Fibroblast of villous mesenchyme (primary cell): ENCODE results near the gene MTG2. TPM values are rescaled to one million over a fixed set of nuclear protein-coding genes. Genes with fewer than 3 reads are reported as not detected.

ENCODE experiments used
- DNase-seq: peaks from one replicate; pipeline ENCODE4 v3.0.0-alpha.2; 2010; ENCODE audit warnings: low read depth
- H3K4me3 ChIP-seq: 2 replicates; pipeline ENCODE4 v1.5.1; 2011; ENCODE audit warnings: low read depth, mild to moderate bottlenecking, low read length
- total RNA-seq: library from RNA; depleted of rRNA; stranded (reverse); fragments of >200 nt; gene quantifications from 2 replicates; pipeline ENCODE4 v1.2.3, GENCODE V29; 2012
- TF ChIP-seq, protein P1 (sequence below): IDR thresholded peaks from 2 replicates; pipeline ENCODE4 v1.5.1; 2012; ENCODE audit warnings: low read depth, mild to moderate bottlenecking, low read length; ENCODE audit not compliant: insufficient read depth

The MTG2 gene
- total RNA-seq, 1 donor = 19.9 TPM

DNA sequence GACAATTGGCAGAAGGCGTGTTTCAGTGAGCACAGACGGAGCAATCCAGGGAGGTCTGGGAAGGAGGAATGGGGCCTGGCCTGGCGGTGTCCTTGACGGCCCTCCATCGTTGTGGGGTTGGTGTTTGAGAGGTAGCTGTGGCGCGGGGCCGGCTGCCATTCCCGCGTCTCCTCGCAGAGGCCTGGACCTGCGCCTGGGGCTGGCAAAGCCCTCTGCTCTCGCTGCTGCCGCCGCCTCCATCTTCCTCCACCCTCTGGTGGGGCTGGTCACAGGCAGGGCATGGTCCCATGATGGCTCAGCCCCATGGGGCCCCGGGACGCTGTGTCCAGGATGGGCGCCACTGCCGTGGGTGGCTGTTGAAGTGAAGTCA, 63.1 kb downstream of the MTG2 start:
- TF ChIP-seq, protein P1, sequence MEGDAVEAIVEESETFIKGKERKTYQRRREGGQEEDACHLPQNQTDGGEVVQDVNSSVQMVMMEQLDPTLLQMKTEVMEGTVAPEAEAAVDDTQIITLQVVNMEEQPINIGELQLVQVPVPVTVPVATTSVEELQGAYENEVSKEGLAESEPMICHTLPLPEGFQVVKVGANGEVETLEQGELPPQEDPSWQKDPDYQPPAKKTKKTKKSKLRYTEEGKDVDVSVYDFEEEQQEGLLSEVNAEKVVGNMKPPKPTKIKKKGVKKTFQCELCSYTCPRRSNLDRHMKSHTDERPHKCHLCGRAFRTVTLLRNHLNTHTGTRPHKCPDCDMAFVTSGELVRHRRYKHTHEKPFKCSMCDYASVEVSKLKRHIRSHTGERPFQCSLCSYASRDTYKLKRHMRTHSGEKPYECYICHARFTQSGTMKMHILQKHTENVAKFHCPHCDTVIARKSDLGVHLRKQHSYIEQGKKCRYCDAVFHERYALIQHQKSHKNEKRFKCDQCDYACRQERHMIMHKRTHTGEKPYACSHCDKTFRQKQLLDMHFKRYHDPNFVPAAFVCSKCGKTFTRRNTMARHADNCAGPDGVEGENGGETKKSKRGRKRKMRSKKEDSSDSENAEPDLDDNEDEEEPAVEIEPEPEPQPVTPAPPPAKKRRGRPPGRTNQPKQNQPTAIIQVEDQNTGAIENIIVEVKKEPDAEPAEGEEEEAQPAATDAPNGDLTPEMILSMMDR = no peak
- no peak overlapping the region for H3K4me3 ChIP-seq
- no peak for DNase-seq

- TF ChIP-seq, protein P1 = no peak
- DNase-seq = no peak
- no peak overlapping the region for H3K4me3 ChIP-seq
Observed at GRCh38 chr20:62246431-62246830, 63.6 kb downstream of the MTG2 start.

GRCh38 chr20:62246872-62247652, 64.2 kb downstream of the MTG2 start:
- TF ChIP-seq, protein P1 = no peak
- no peak for DNase-seq

DNA sequence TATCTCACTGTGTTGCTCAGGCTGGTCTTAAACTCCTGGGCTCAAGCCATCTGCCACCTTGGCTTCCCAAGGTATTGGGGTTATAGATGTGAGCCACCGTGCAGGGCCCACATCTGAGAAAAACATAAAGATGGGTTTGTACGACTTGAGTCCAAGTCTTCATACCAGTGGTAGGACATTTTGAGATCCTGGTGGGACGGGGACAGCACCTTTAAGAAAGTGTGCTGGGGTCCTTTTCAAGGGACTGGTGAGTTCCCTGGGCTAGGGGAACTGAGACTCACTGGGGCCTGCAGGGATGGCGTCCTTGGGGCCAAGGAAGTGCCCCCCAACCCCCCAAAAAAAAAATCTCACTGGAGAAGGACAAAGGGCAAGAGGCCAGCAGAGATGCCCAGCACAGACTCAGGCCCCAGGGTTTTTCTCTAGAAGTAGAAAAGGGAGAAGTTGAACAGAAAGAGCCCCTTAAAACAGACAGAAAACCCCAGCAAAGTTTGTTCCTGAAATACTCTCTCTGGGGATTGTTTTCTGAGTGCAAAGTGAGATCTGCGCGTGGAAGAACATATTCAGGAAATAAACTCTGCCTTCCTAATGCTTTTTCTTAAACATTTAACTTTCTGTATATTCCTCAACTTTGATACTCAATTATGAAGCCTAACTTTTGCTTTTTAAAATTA, 66.2 kb downstream of the MTG2 start:
- no peak overlapping the region for H3K4me3 ChIP-seq
- DNase-seq = no peak
- TF ChIP-seq, protein P1 = no peak

More at GRCh38 chr20:62246872-62247652, 64.2 kb downstream of the MTG2 start:
- no peak overlapping the region for H3K4me3 ChIP-seq

- no peak overlapping the region for H3K4me3 ChIP-seq
- TF ChIP-seq, protein P1 = no peak
- DNase-seq = peak; percentile 17
Observed at GRCh38 chr20:62252342-62252966, 69.6 kb downstream of the MTG2 start.

Other genes with a start within 250 kb of the MTG2 start
- gene TAF4, start 117.1 kb upstream of the MTG2 start, total RNA-seq = 3.0 and 3.5 TPM in 2 replicates
- gene LSM14B, start 60.6 kb upstream of the MTG2 start, total RNA-seq = 28.7 and 30.7 TPM in 2 replicates
- gene PSMA7, start 39.6 kb upstream of the MTG2 start, total RNA-seq = 295 and 322 TPM in 2 replicates
- 14.2 and 14.8 TPM in 2 replicates for gene SS18L1, start 39.3 kb upstream of the MTG2 start, total RNA-seq
- not detected in 2 replicates for gene HRH3, start 37.2 kb downstream of the MTG2 start, total RNA-seq
- gene OSBPL2, start 55.5 kb downstream of the MTG2 start, total RNA-seq = 27.7 and 36.7 TPM in 2 replicates
- 111 and 138 TPM in 2 replicates for gene ADRM1, start 120.0 kb downstream of the MTG2 start, total RNA-seq
- gene LAMA5, start 184.3 kb downstream of the MTG2 start, total RNA-seq = 35.1 and 55.3 TPM in 2 replicates
- 357 and 457 TPM in 2 replicates for gene RPS21, start 204.1 kb downstream of the MTG2 start, total RNA-seq
- gene CABLES2, start 224.3 kb downstream of the MTG2 start, total RNA-seq = 1.7 and 1.9 TPM in 2 replicates
- not detected in 2 replicates for gene RBBP8NL, start 244.5 kb downstream of the MTG2 start, total RNA-seq